Epithelial cell of proximal tubule (primary cell): ENCODE results near the gene ARHGEF19. TPM values are rescaled to one million over a fixed set of nuclear protein-coding genes. Genes with fewer than 3 reads are reported as not detected.
"Not testable (repeated sequence)": the region's sequence is repeated elsewhere in the genome, so short reads cannot be mapped to it uniquely, and the experiment has no call there.

Experiments
- DNase-seq: peaks from one replicate; pipeline ENCODE4 v3.0.0-alpha.2; 2011; ENCODE audit warnings: low read depth
- H3K4me3 ChIP-seq: 2 replicates; pipeline ENCODE4 v1.5.1; 2011; ENCODE audit warnings: low read depth, mild to moderate bottlenecking, low read length
- CTCF ChIP-seq: conservative IDR thresholded peaks from 2 replicates; pipeline ENCODE4 v1.5.1; 2012; ENCODE audit warnings: low read depth, mild to moderate bottlenecking, low read length
- total RNA-seq: library from RNA; depleted of rRNA; stranded (reverse); fragments of >200 nt; gene quantifications from 2 replicates; pipeline ENCODE4 v1.2.3, GENCODE V29; 2015

ARHGEF19 gene
- total RNA-seq, 1 donor from 2014 or later = 14.3 TPM

GRCh38 chr1:16221499-16221898 is 9.0 kb upstream of the ARHGEF19 start:
- no peak for TF ChIP-seq CTCF
- no peak for DNase-seq
- no peak overlapping the region for H3K4me3 ChIP-seq

GRCh38 chr1:16219968-16220500 is 7.6 kb upstream of the ARHGEF19 start:
- no peak for TF ChIP-seq CTCF
- DNase-seq = no peak
- H3K4me3 ChIP-seq = no peak overlapping the region

- no peak for TF ChIP-seq CTCF
- no peak for DNase-seq
- no peak overlapping the region for H3K4me3 ChIP-seq
Observed at GRCh38 chr1:16218674-16219071, 6.2 kb upstream of the ARHGEF19 start.

GRCh38 chr1:16218014-16218673 is 5.7 kb upstream of the ARHGEF19 start:
- no peak for TF ChIP-seq CTCF
- H3K4me3 ChIP-seq = no peak overlapping the region
- no peak for DNase-seq

GRCh38 chr1:16217061-16217785 is 4.8 kb upstream of the ARHGEF19 start:
- peak; percentile 57 for DNase-seq
- no peak for TF ChIP-seq CTCF

GRCh38 chr1:16215882-16216753 is 3.7 kb upstream of the ARHGEF19 start:
- TF ChIP-seq CTCF = no peak
- DNase-seq = no peak
- peak overlapping the region; percentile 58 for H3K4me3 ChIP-seq

More at GRCh38 chr1:16217061-16217785, 4.8 kb upstream of the ARHGEF19 start:
- peak overlapping the region; percentile 58 for H3K4me3 ChIP-seq

GRCh38 chr1:16215240-16215639 is 2.8 kb upstream of the ARHGEF19 start:
- not testable (repeated sequence) for H3K4me3 ChIP-seq, DNase-seq

- not testable (repeated sequence) for DNase-seq, H3K4me3 ChIP-seq
Observed at GRCh38 chr1:16213544-16213943, 1.1 kb upstream of the ARHGEF19 start.
